Endothelial cell of umbilical vein (primary cell): ENCODE data around the gene LIMD2. TPM values are rescaled to one million over a fixed set of nuclear protein-coding genes. Genes with fewer than 3 reads are reported as not detected.

Experiments used
- BruUV-seq: library from RNA; stranded (reverse); fragments of 400-500 nt; replicated peaks from 2 replicates; lab custom pipeline; 2021; lab: Mats Ljungman, UMichigan
- CTCF ChIA-PET: fragments of 300-600, 350-600 bp; sonication (Branson Sonifier 250); formaldehyde crosslinking; loops from one replicate; lab custom pipeline; 2021; ENCODE audit warnings: antibody characterized with exemption, inconsistent platforms; lab: Charles Lee
- POLR2A ChIA-PET: fragments of 300-600, 350-600 bp; sonication (Branson Sonifier 250); formaldehyde crosslinking; loops from one replicate; lab custom pipeline; 2021; ENCODE audit warnings: antibody characterized with exemption, inconsistent platforms; lab: Charles Lee
- DNase-seq: peaks from one replicate; pipeline ENCODE4 v3.0.0-alpha.2; 2011; ENCODE audit warnings: low read depth, low spot score
- FAIRE-seq: peaks from 2 replicates; lab custom pipeline; 2011; peaks lifted over from hg19 to GRCh38; lab: Jason Lieb, UNC
- H2AFZ ChIP-seq: 2 replicates; pipeline ENCODE4 v1.6.0; 2012; ENCODE audit warnings: low read depth, low read length, control low read depth, inconsistent platforms
- H3K27ac ChIP-seq: 2 replicates; pipeline ENCODE4 v1.5.1; 2011; ENCODE audit warnings: low read depth, mild to moderate bottlenecking, control low read depth, low read length, moderate library complexity; ENCODE audit not compliant: insufficient read depth
- H3K27me3 ChIP-seq, 2 experiments: 2 replicates each; pipeline versions ENCODE4 v1.6.0 to v1.6.1; 2011; ENCODE audit warnings: low read length in 2 of 2, mixed read lengths in 1 of 2; ENCODE audit not compliant: control insufficient read depth in 2 of 2, insufficient read depth in 2 of 2
- H3K36me3 ChIP-seq, 2 experiments: 2 replicates in 1 of 2; 3 replicates in 1 of 2; pipeline ENCODE4 v1.5.1; 2011; ENCODE audit warnings: low read length in 2 of 2, mild to moderate bottlenecking in 1 of 2, moderate library complexity in 1 of 2; ENCODE audit not compliant: control insufficient read depth in 2 of 2, insufficient read depth in 2 of 2; ENCODE audit errors: extremely low read depth in 1 of 2
- H3K4me1 ChIP-seq: 3 replicates; pipeline ENCODE4 v1.5.1; 2011; ENCODE audit warnings: mild to moderate bottlenecking, low read length; ENCODE audit not compliant: control insufficient read depth, insufficient read depth; ENCODE audit errors: extremely low read depth
- H3K4me2 ChIP-seq: 2 replicates; pipeline ENCODE4 v1.6.1; 2011; ENCODE audit warnings: low read length, control low read depth, mixed read lengths; ENCODE audit not compliant: insufficient read depth
- H3K4me3 ChIP-seq, 3 experiments: fragments of 200-600 bp in 1 of 3; sonication (generic), shearing (Covaris generic) in 1 of 3; replicated peaks in 1 of 3; 2 replicates each; pipeline ENCODE4 v1.5.1; 2011 to 2016; ENCODE audit warnings: control low read depth in 3 of 3, low read length in 3 of 3, mild to moderate bottlenecking in 2 of 3, inconsistent platforms in 1 of 3, low read depth in 1 of 3, moderate library complexity in 1 of 3; ENCODE audit not compliant: insufficient read depth in 1 of 3
- H3K79me2 ChIP-seq: 2 replicates; pipeline ENCODE4 v1.6.0; 2012; ENCODE audit warnings: low read length, inconsistent platforms; ENCODE audit not compliant: control insufficient read depth, insufficient read depth
- H3K9ac ChIP-seq: replicated peaks from 2 replicates; pipeline ENCODE3; 2011; ENCODE audit warnings: low read length, control low read depth; ENCODE audit not compliant: insufficient read depth; ENCODE audit errors: extremely low read depth
- H3K9me1 ChIP-seq: replicated peaks from 3 replicates; pipeline ENCODE4 v1.6.0; 2011; ENCODE audit warnings: mild to moderate bottlenecking, low read length; ENCODE audit not compliant: control insufficient read depth, insufficient read depth; ENCODE audit errors: extremely low read depth
- H3K9me3 ChIP-seq: replicated peaks from 2 replicates; pipeline ENCODE4 v1.5.1; 2012; ENCODE audit warnings: low read length, inconsistent platforms; ENCODE audit not compliant: control insufficient read depth, insufficient read depth
- H4K20me1 ChIP-seq: replicated peaks from 2 replicates; pipeline ENCODE3; 2011; ENCODE audit warnings: mild to moderate bottlenecking, low read length; ENCODE audit not compliant: control insufficient read depth, insufficient read depth; ENCODE audit errors: extremely low read depth
- EZH2 ChIP-seq: IDR thresholded peaks from 2 replicates; pipeline ENCODE4 v1.6.1; 2012; ENCODE audit warnings: borderline replicate concordance, low read depth, mild to moderate bottlenecking, moderate library complexity, low read length, inconsistent platforms; ENCODE audit not compliant: severe bottlenecking
- FOS ChIP-seq: IDR thresholded peaks from 2 replicates; pipeline ENCODE4 v1.6.1; 2011; ENCODE audit warnings: mild to moderate bottlenecking, low read length, moderate library complexity, borderline replicate concordance; ENCODE audit not compliant: insufficient read depth
- GATA2 ChIP-seq: IDR thresholded peaks from 2 replicates; pipeline ENCODE4 v1.7.0; 2011; ENCODE audit warnings: low read depth, mild to moderate bottlenecking, moderate library complexity, mixed read lengths, low read length; ENCODE audit not compliant: insufficient read length, insufficient read depth
- JUN ChIP-seq: IDR thresholded peaks from 2 replicates; pipeline ENCODE4 v1.6.1; 2011; ENCODE audit warnings: borderline replicate concordance, low read depth; ENCODE audit not compliant: insufficient read length, insufficient read depth
- MAX ChIP-seq: IDR thresholded peaks from 2 replicates; pipeline ENCODE4 v1.6.1; 2011; ENCODE audit not compliant: insufficient read depth, insufficient read length
- MYC ChIP-seq: IDR thresholded peaks from one replicate; pipeline ENCODE4 v1.6.1; 2011; ENCODE audit warnings: mild to moderate bottlenecking, low read depth, low read length
- POLR2A ChIP-seq: IDR thresholded peaks from 2 replicates; pipeline ENCODE4 v1.6.1; 2012; ENCODE audit warnings: low read depth, mild to moderate bottlenecking, control low read depth, low read length
- POLR2AphosphoS5 ChIP-seq: IDR thresholded peaks from 2 replicates; pipeline ENCODE4 v1.6.1; 2012; ENCODE audit warnings: low read depth, mild to moderate bottlenecking, control low read depth, low read length, moderate library complexity; ENCODE audit not compliant: insufficient read depth
- dilution Hi-C: fragments of 300-500 bp; cut with MboI; formaldehyde crosslinking; loops from one replicate; pipeline ENCODE4 v1.15.0; 2019; ENCODE audit warnings: low sequenced_read_pairs; ENCODE audit not compliant: extremely low pct_ligation_motif_present
- intact Hi-C: fragments of 100-400 bp; cut with micrococcal nuclease; formaldehyde crosslinking; loops from one replicate; pipeline ENCODE4 v1.10.0; 2022
- polyA plus RNA-seq, 4 experiments: library from polyadenylated mRNA; depleted of rRNA in 3 of 4; stranded (reverse) in 3 of 4; unstranded in 1 of 4; fragments of >200 nt; gene quantifications; 2 replicates each; pipeline versions ENCODE4 v1.2.1 to v1.2.3, GENCODE V29; 2011 to 2012; ENCODE audit warnings: missing spikeins in 1 of 4
- total RNA-seq: library from RNA; stranded (reverse); gene quantifications from 2 replicates; pipeline ENCODE4 v1.2.3, GENCODE V29; 2021
- TF ChIP-seq, protein P1 (sequence below), 2 donors: IDR thresholded peaks; 1 replicate in 1 of 2; 2 replicates in 1 of 2; pipeline ENCODE4 v1.5.1; 2011; ENCODE audit warnings: low read length in 2 of 2, mild to moderate bottlenecking in 2 of 2, moderate library complexity in 2 of 2, control low read depth in 1 of 2, inconsistent platforms in 1 of 2, low read depth in 1 of 2; ENCODE audit not compliant: insufficient read depth in 1 of 2; ENCODE audit errors: extremely low read depth in 1 of 2

LIMD2 gene
- total and polyA plus RNA-seq, 2 donors (not counting 3 experiments of a cell fraction or from before 2014, with no cell fraction given), result 69.0 to 83.9 TPM

DNA sequence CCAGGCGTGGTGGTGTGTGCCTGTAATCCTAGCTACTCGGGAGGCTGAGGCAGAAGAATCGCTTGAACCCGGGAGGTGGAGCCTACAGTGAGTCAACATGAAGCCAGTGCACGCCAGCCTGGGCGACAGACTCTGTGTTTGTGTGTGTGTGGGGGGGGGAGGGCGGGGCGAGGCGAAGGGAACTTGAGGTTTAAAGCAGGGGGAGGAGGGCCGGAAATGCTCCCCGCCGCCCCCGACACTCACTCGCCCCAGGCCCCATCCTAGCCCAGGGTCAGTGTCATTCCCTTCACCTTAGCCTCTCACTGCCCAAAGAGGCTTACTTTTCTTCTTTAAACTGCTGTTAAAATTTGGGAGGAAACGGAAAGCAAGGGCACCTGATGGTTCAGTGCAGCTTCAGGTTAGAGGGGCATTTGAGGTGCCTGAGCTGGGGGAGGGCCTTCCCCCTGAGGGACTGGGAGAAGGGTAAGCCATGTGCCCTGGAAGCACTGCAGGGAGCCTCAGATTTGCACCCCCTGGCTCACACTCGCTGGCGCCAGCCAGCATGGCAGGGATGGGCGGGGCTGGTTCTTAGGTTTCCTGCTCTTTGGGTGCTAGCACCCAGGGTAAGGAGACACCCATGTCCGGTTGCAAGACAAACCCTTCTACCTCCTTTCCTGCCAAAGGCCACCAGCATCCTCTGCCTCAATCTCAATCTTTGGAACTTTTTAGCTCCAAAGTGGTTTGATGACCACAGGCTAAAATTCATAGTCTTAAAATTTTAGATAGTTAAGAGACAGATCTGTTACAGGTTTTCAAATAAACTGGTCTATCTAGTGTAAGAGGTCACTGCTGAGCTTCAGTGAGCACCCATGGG is 2.2 kb upstream of the LIMD2 start:
- dilution Hi-C loops, result no loop called here
- POLR2A ChIA-PET, result no interaction called here
- no TSS peak for BruUV-seq
- H3K9me3 ChIP-seq, result no peaks in the 10 kb centered on the region
- no peak overlapping the region for H2AFZ ChIP-seq
- no peak overlapping the region for H3K9ac ChIP-seq
- CTCF ChIA-PET, result interaction anchor here (1.4 to 1.6 kb wide), 2 partner anchors 9 to 276 kb away, joined by 3 to 6 read pairs; no protein-coding TSS in a partner anchor
- H3K4me1 ChIP-seq, result peaks cover 28% of the 10 kb centered on the region
- H3K36me3 ChIP-seq, result peaks cover 0 to 8% of the 10 kb centered on the region in 2 experiments
- DNase-seq (no peak), FAIRE-seq (no peak)
- intact Hi-C loops, result loop anchor here (1.0 kb wide), 1 partner anchor 71 kb away; the partner anchor contains the start of gene CCDC47
- TF ChIP-seq MYC (no peak), GATA2 (no peak), POLR2AphosphoS5 (no peak), POLR2A (no peak), JUN (no peak), EZH2 (no peak), FOS (no peak), MAX (no peak)
- TF ChIP-seq, protein P1, sequence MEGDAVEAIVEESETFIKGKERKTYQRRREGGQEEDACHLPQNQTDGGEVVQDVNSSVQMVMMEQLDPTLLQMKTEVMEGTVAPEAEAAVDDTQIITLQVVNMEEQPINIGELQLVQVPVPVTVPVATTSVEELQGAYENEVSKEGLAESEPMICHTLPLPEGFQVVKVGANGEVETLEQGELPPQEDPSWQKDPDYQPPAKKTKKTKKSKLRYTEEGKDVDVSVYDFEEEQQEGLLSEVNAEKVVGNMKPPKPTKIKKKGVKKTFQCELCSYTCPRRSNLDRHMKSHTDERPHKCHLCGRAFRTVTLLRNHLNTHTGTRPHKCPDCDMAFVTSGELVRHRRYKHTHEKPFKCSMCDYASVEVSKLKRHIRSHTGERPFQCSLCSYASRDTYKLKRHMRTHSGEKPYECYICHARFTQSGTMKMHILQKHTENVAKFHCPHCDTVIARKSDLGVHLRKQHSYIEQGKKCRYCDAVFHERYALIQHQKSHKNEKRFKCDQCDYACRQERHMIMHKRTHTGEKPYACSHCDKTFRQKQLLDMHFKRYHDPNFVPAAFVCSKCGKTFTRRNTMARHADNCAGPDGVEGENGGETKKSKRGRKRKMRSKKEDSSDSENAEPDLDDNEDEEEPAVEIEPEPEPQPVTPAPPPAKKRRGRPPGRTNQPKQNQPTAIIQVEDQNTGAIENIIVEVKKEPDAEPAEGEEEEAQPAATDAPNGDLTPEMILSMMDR (IDR thresholded peaks at IDR 0.05; ENCODE audit: extremely low read depth in 1 of 2, insufficient read depth in 1 of 2, low read depth in 1 of 2, low read length in 2 of 2), result no peak
- no peaks in the 10 kb centered on the region for H3K27me3 ChIP-seq
- no peaks in the 10 kb centered on the region for H3K9me1 ChIP-seq
- no peak overlapping the region for H3K4me3 ChIP-seq
- no peaks in the 10 kb centered on the region for H4K20me1 ChIP-seq
- H3K27ac ChIP-seq, result no peak overlapping the region
- no peak overlapping the region for H3K4me2 ChIP-seq
- peaks cover 9% of the 10 kb centered on the region for H3K79me2 ChIP-seq
